NCI-H2081 (cell line): ENCODE results near the gene SLC6A19.
"Not testable (repeated sequence)": the region's sequence is repeated elsewhere in the genome, so short reads cannot be mapped to it uniquely, and the experiment has no call there.

Experiments
- DNase-seq, 2 experiments: peaks; one replicate each; lab custom pipeline; 2025; lab: John Stamatoyannopoulos, UW

Gene SLC6A19

GRCh38 chr5:1201327-1202025, at the start of gene SLC6A19:
Gene SLC6A19, plus strand, starts transcription at chr5:1201595. Its CDS starts 56 bp downstream, at chr5:1201651.
- peak; percentile 59 to 65 for DNase-seq

DNA sequence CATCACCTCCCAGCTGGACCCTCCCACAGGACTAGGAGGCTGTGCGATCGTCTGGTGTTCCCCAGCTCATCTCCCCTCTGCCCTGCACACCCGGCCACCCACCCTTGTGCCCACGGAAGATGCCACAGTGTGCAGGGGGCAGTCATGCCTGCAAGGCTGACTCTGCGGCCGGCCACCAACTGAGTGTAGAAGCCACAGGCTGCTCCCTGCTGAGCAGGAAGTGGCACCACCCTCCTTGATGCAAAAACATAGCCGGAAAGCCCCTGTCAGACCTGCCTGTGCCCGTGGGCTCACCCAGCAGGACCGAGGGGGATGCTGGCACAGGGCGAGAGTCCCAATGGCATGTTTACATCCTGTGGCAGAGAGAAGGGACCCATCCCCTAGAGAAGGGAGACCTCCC, 49.2 kb upstream of the SLC6A19 start:
- peak in 1 of 2 experiments; percentile 62 for DNase-seq

DNA sequence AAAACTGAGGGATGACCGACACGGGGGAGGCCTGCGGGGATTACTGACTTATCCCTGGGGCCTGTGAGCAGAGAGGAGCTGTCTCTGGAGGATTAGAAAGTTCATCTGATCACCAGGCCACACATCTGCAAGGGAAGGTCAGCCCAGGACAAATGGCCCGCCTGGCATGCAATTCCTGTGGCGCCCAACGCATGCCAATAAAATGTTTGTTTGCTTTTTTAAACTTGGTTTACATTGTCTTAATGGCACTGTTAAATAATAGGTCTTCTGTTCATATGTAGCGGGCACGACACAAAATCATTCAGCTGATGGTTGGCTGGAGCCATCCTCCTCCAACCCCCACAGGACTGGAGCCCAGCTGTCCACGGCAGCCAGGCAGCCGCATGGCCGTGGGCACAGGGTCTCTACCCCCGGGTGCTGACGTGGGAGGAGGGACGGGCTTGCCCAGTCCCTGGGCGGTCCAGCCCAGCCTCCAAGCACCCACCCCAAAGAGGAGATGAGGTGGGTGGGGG, 48.6 kb upstream of the SLC6A19 start:
- DNase-seq: peak; percentile 61 to 81

- no peak for DNase-seq
These were observed 48.0 kb upstream of the SLC6A19 start for GRCh38 chr5:1153428-1153827.

- no peak for DNase-seq
These were observed 46.0 kb upstream of the SLC6A19 start for GRCh38 chr5:1155191-1156032.

- no peak for DNase-seq
These were observed 45.2 kb upstream of the SLC6A19 start for GRCh38 chr5:1156033-1156753.

GRCh38 chr5:1156754-1157460, 44.5 kb upstream of the SLC6A19 start:
- DNase-seq: no peak

- not testable (repeated sequence) for DNase-seq
These were observed 43.9 kb upstream of the SLC6A19 start for GRCh38 chr5:1157461-1157986.

DNA sequence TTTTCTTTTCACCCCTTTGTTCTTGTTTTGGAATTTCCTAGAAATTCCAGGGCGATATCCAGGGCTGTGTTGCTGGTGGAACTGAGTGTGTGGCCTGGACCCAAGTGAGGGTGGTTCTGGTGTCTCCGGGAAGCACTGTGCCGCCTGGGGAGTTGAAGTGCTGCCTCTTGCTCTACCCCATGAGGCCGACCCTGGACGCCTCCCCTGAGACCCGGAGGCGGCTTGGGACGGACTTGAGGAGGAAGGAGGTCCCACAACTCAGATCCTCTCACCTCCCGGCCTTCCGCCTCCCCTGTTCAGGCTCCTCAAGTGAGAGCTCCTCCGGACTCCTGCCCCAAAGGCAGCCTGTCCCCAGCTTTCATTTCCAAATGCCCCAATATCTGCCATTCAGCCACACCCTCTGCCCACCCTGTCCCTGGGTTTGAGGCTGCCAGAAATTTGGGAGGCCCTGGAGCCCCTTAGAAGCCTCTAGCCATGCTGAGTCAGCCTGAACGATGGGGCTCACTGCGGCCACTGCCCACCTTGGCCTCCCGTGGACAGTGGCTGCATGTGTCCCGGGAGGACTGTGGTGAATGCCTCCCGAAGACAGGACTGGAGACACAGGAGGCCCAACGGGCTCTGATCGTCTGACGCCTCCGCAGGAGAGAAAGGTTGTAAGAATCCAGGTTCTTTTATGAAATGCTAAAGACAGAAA, 42.6 kb upstream of the SLC6A19 start:
- no peak for DNase-seq

GRCh38 chr5:1159341-1159675, 42.1 kb upstream of the SLC6A19 start:
- no peak for DNase-seq

GRCh38 chr5:1159774-1160406, 41.5 kb upstream of the SLC6A19 start:
- no peak for DNase-seq

- peak; percentile 65 to 86 for DNase-seq
These were observed 40.1 kb upstream of the SLC6A19 start for GRCh38 chr5:1161108-1161832.

GRCh38 chr5:1161833-1162229, 39.6 kb upstream of the SLC6A19 start:
- peak; percentile 41 to 74 for DNase-seq

GRCh38 chr5:1162276-1162675, 39.1 kb upstream of the SLC6A19 start:
- DNase-seq: no peak

DNA sequence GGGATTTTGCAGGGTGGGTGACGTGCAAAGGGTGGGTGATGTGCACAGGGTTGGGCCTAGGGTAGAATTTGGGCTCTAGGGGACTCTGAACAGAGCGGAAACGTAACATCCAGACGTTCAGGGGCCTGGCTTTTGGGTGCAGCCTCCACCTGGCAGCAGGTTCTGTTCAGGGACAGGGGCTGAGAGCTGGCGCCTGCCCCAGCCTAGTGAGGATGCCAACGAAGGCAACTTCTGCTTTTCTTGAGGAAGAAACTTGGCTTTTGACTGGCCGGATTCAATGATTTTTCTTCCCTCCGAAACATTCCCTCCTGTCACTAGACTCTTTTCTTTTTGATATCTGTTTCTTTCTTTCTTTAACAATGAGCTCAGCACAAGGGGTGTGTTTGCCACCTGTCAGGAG, 38.6 kb upstream of the SLC6A19 start:
- DNase-seq: no peak

- DNase-seq: no peak
These were observed 38.0 kb upstream of the SLC6A19 start for GRCh38 chr5:1163366-1163765.

- DNase-seq: no peak
These were observed 37.5 kb upstream of the SLC6A19 start for GRCh38 chr5:1163879-1164278.

DNA sequence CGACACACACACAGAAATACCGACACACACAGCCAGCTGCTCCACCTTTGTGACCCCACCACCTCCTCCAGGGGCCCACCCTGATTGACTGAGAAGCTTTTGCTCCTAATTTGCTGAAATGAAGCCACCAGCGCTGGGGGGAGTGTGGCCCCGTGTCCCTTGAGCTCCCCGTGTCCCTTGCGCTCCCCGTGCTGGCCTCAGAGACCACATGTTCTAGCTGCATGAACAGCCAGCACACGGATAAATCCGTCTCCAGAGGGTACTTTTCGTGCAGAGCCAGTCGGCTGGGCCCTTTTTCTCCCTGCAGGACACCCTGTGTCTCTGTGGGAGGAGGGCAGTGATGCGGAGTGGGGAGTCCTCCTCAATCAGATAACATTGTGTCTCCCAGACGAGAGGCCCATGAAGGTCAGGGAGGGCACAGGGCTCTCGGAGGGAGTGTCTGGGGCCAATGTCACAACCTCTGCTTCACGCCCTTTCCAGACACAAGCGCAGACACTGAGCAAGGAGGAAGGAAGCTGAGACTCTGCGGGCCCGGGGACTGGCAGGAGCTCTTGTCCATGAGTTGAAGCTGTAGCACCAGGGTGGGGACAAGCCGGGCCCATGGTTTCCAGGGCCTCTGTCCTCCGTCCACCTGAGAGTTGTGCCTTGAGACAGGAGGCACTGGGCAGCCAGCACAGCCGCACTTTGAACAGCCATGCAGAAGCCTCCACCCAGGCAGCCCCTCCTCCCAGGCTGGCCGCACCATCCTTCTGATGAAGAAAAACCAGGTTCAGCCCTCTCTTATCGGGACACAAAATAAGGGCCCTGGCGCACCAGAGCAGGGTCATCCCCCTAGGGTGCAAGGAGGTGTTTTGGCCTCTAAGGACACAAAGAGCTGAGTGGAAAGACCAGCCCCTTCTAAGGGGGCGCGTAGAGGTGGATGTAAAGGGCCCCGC, 36.4 kb upstream of the SLC6A19 start:
- no peak for DNase-seq

GRCh38 chr5:1165864-1166263, 35.5 kb upstream of the SLC6A19 start:
- no peak for DNase-seq
